ENCODE results near the gene STON2. TPM values are rescaled to one million over a fixed set of nuclear protein-coding genes. Genes with fewer than 3 reads are reported as not detected.

Gene STON2
- total RNA-seq, 2 donors from 2014 or later: 0.10 to 0.12 TPM

GRCh38 chr14:81350344-81351130 is 49.6 kb downstream of the STON2 start:
- Mint-ChIP-seq H3K9me3 (peaks cover 5% of the 10 kb centered on the region in 2 donors), H3K36me3 (ENCODE audit: insufficient read depth in 2 of 2) (peaks cover 0 to 5% of the 10 kb centered on the region in 2 donors), H3K27me3 (ENCODE audit: low read depth) (no peaks in the 10 kb centered on the region), H3K27ac (no peak overlapping the region), H3K4me3 (no peak overlapping the region), H3K4me1 (ENCODE audit: low read depth) (no peaks in the 10 kb centered on the region)
- no peak for DNase-seq
- ATAC-seq (replicated peaks in 1 of 2): no peak

- DNase-seq: no peak
- Mint-ChIP-seq H3K36me3 (ENCODE audit: insufficient read depth in 2 of 2) (no peaks in the 10 kb centered on the region), H3K4me1 (ENCODE audit: low read depth) (no peaks in the 10 kb centered on the region), H3K4me3 (no peak overlapping the region), H3K27me3 (ENCODE audit: low read depth) (no peaks in the 10 kb centered on the region), H3K27ac (no peak overlapping the region), H3K9me3 (no peaks in the 10 kb centered on the region)
- no peak for ATAC-seq (replicated peaks in 1 of 2)
Measured at GRCh38 chr14:81348061-81348460, 52.1 kb downstream of the STON2 start.

GRCh38 chr14:81345781-81346180 is 54.3 kb downstream of the STON2 start:
- no peaks in the 10 kb centered on the region for H3K27me3 Mint-ChIP-seq (ENCODE audit: low read depth)
- H3K36me3 Mint-ChIP-seq (ENCODE audit: insufficient read depth in 2 of 2): no peaks in the 10 kb centered on the region
- no peaks in the 10 kb centered on the region for H3K4me1 Mint-ChIP-seq (ENCODE audit: low read depth)
- H3K9me3 Mint-ChIP-seq: no peaks in the 10 kb centered on the region
- DNase-seq (no peak), ATAC-seq (replicated peaks in 1 of 2) (no peak)
- no peak overlapping the region for H3K4me3 Mint-ChIP-seq
- no peak overlapping the region for H3K27ac Mint-ChIP-seq

DNA sequence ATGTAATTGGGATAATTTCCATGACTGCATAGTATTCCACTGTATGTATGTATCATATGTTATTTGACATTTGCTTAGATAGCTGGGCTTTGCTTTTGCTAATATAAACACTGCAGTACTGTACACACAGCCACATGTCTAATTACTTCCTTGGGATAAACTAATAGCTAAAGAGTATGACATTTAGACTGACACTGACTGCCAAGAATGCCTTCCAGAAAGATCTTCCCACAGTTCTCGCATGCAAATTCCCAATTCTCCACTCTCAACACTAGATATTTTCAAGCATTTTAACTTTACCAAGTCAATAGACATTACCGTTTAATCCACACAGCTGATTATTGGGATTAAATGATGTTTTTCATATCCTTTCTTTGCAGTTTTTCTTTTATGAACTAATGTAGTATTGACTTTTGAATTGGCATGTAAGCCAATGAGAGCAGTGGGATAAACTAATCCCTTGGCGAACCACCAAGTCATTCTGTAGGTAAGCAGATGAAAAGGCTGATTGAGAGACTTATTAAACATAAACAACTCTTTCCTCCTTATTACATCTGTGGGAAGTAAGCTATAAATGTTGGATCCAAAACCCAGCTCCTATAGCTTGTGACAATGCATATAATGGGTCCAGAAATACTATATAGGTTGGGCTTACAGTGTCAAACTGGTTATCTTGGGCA is 55.5 kb downstream of the STON2 start:
- Mint-ChIP-seq H3K36me3 (ENCODE audit: insufficient read depth in 2 of 2) (no peaks in the 10 kb centered on the region), H3K27ac (no peak overlapping the region), H3K4me3 (no peak overlapping the region), H3K9me3 (no peaks in the 10 kb centered on the region), H3K27me3 (ENCODE audit: low read depth) (no peaks in the 10 kb centered on the region), H3K4me1 (ENCODE audit: low read depth) (no peaks in the 10 kb centered on the region)
- DNase-seq (no peak), ATAC-seq (replicated peaks in 1 of 2) (no peak)

DNA sequence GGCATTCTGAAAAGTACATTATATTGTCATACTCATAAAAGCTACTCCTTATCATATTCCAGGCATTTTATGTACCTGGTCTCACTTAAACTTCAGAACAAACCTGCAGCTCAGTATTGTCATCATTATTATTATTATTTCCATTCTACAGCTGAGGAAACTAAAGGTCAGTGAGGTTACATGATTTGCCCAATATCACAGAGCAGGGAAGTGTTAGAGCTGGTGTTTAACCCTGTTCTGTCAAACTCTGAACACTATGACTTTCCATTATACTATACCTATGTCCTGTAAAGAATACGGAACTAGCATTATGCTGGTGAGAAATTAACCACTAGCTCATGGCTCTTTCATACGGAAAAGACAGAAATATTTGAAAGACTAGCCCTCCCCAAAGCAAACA is 56.4 kb downstream of the STON2 start:
- ATAC-seq (replicated peaks in 1 of 2) (no peak), DNase-seq (no peak)
- Mint-ChIP-seq H3K4me1 (ENCODE audit: low read depth) (no peaks in the 10 kb centered on the region), H3K9me3 (no peaks in the 10 kb centered on the region), H3K36me3 (ENCODE audit: insufficient read depth in 2 of 2) (no peaks in the 10 kb centered on the region), H3K4me3 (no peak overlapping the region), H3K27me3 (ENCODE audit: low read depth) (no peaks in the 10 kb centered on the region), H3K27ac (no peak overlapping the region)

DNA sequence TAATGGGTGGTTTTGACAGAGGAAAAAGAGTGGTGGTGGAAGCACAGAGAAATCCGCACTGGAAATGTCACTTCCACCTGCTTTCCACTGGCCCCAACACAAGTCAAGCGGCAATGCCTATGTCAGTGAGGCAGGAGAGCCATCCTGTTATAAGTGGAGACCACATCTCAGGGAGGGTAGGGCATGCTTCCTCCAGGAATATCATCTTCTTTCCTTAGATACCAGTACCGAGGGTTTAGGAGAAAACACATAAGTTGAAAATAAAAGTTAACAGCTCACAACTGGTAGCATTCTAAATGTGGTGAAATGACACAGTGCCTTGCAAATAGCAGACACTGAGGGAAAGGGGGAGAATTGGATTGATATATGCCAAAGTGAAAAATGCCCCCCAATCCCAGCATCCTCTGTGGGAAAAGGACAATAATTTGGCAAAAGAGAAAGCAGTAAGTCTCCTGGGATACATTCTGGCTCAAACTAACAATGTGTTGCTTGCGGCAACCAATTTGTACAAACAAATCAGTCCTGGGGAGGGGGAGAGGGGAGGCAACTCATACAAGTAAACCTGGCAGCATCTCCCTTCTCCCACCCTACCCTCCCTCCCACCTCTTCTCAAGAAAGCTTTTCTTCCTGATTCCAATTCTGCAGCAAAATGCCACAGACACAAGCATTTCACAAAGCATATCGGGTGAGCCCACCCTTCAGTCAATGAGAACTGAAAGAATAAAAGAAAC is 57.1 kb downstream of the STON2 start:
- Mint-ChIP-seq H3K4me3 (no peak overlapping the region), H3K27ac (no peak overlapping the region), H3K4me1 (ENCODE audit: low read depth) (no peaks in the 10 kb centered on the region), H3K9me3 (no peaks in the 10 kb centered on the region), H3K27me3 (ENCODE audit: low read depth) (no peaks in the 10 kb centered on the region), H3K36me3 (ENCODE audit: insufficient read depth in 2 of 2) (no peaks in the 10 kb centered on the region)
- ATAC-seq (replicated peaks in 1 of 2) (no peak), DNase-seq (no peak)

DNA sequence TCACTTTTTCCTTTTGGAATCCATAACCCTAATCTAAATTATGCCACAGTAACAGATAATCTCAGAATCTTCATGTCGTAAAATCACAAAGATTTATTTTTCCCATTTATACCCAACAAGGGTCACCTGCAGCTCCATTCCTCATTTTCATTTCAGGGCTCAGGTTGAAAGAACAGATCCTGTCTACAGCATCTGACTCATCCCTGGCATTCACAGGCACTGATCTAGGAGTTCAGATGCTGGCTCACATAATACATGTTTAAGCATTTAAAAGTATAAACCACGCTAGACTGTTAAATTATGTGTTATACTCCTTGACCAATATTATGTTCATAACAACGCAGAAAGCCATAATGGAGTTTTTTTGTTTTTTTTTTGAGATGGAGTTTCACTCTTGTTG is 58.3 kb downstream of the STON2 start:
- no peaks in the 10 kb centered on the region for H3K36me3 Mint-ChIP-seq (ENCODE audit: insufficient read depth in 2 of 2)
- H3K27me3 Mint-ChIP-seq (ENCODE audit: low read depth): peaks cover 8% of the 10 kb centered on the region
- H3K4me3 Mint-ChIP-seq: no peak overlapping the region
- no peaks in the 10 kb centered on the region for H3K9me3 Mint-ChIP-seq
- no peak for ATAC-seq (replicated peaks in 1 of 2)
- H3K27ac Mint-ChIP-seq: no peak overlapping the region
- no peak for DNase-seq
- no peaks in the 10 kb centered on the region for H3K4me1 Mint-ChIP-seq (ENCODE audit: low read depth)

GRCh38 chr14:81341370-81341769 is 58.8 kb downstream of the STON2 start:
- Mint-ChIP-seq H3K36me3 (ENCODE audit: insufficient read depth in 2 of 2) (no peaks in the 10 kb centered on the region), H3K27me3 (ENCODE audit: low read depth) (peaks cover 12% of the 10 kb centered on the region), H3K9me3 (no peaks in the 10 kb centered on the region), H3K27ac (no peak overlapping the region), H3K4me3 (no peak overlapping the region), H3K4me1 (ENCODE audit: low read depth) (no peaks in the 10 kb centered on the region)
- ATAC-seq (replicated peaks in 1 of 2) (no peak), DNase-seq (no peak)

- Mint-ChIP-seq H3K27me3 (ENCODE audit: low read depth) (peaks cover 13% of the 10 kb centered on the region), H3K27ac (no peak overlapping the region), H3K36me3 (ENCODE audit: insufficient read depth in 2 of 2) (no peaks in the 10 kb centered on the region), H3K4me3 (no peak overlapping the region), H3K4me1 (ENCODE audit: low read depth) (no peaks in the 10 kb centered on the region), H3K9me3 (no peaks in the 10 kb centered on the region)
- ATAC-seq (replicated peaks in 1 of 2) (no peak), DNase-seq (no peak)
Measured at GRCh38 chr14:81340201-81340600, 59.9 kb downstream of the STON2 start.

GRCh38 chr14:81337073-81337472 is 63.1 kb downstream of the STON2 start:
- no peak for DNase-seq
- Mint-ChIP-seq H3K27ac (no peak overlapping the region), H3K9me3 (no peaks in the 10 kb centered on the region), H3K4me3 (no peak overlapping the region), H3K36me3 (ENCODE audit: insufficient read depth in 2 of 2) (no peaks in the 10 kb centered on the region), H3K4me1 (ENCODE audit: low read depth) (no peaks in the 10 kb centered on the region), H3K27me3 (ENCODE audit: low read depth) (peaks cover 13% of the 10 kb centered on the region)
- no peak for ATAC-seq (replicated peaks in 1 of 2)

DNA sequence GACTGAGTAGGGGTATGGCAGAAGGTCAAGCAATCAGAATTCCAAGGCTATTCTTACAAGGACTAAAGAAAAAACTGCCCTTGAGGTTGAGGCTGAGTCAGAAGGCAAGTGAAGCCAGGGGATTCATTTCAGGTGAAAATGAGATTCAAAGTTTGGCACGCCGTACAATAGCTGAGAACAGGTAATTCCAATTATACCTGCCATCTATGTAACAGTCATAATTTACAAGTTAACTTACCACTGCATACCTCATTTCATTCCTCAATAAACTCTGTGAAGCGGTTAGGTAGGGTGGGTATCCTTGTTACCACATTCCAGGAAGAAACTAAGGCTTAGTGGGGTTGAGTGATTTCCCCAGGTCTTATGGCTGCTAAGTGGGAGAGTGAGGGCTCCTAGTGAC is 64.1 kb downstream of the STON2 start:
- no peaks in the 10 kb centered on the region for H3K9me3 Mint-ChIP-seq
- H3K36me3 Mint-ChIP-seq (ENCODE audit: insufficient read depth in 2 of 2): no peaks in the 10 kb centered on the region
- no peak overlapping the region for H3K27ac Mint-ChIP-seq
- ATAC-seq (replicated peaks in 1 of 2) (no peak), DNase-seq (no peak)
- H3K4me3 Mint-ChIP-seq: no peak overlapping the region
- no peaks in the 10 kb centered on the region for H3K4me1 Mint-ChIP-seq (ENCODE audit: low read depth)
- H3K27me3 Mint-ChIP-seq (ENCODE audit: low read depth): peaks cover 13% of the 10 kb centered on the region

DNA sequence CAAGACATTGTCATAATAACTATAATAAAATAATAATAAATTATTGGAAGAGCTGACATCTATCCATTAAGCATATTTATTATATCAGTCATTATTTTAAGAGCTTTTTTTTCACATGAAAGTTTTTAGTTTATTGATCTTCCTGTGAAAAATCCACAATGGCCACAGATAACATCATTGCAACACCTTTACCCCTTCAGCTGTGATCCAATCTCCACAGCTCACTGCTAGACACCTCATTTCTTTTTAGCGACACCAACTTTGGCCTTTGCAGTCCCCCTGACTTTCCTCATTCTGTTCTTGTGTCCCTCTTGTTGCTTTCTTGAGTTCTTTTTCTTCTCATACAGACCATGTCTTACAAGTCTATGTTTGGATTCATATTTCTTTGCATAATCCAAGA is 67.4 kb downstream of the STON2 start:
- Mint-ChIP-seq H3K4me1 (ENCODE audit: low read depth) (no peaks in the 10 kb centered on the region), H3K27ac (no peak overlapping the region), H3K36me3 (ENCODE audit: insufficient read depth in 2 of 2) (no peaks in the 10 kb centered on the region), H3K4me3 (no peak overlapping the region), H3K27me3 (ENCODE audit: low read depth) (peaks cover 13% of the 10 kb centered on the region), H3K9me3 (no peaks in the 10 kb centered on the region)
- DNase-seq (no peak), ATAC-seq (replicated peaks in 1 of 2) (no peak)

GRCh38 chr14:81331229-81332021 is 68.7 kb downstream of the STON2 start:
- no peak for ATAC-seq (replicated peaks in 1 of 2)
- Mint-ChIP-seq H3K4me3 (no peak overlapping the region), H3K9me3 (no peaks in the 10 kb centered on the region), H3K4me1 (ENCODE audit: low read depth) (no peaks in the 10 kb centered on the region), H3K27ac (no peak overlapping the region), H3K27me3 (ENCODE audit: low read depth) (peaks cover 2% of the 10 kb centered on the region), H3K36me3 (ENCODE audit: insufficient read depth in 2 of 2) (no peaks in the 10 kb centered on the region)
- no peak for DNase-seq
